Muscle layer of duodenum (tissue), 2 donors: ENCODE data around the gene C11orf65.

Experiments used
- H3K27ac ChIP-seq: one replicate; pipeline ENCODE4 v1.7.0; 2013; ENCODE audit warnings: mild to moderate bottlenecking, low read length
- H3K27me3 ChIP-seq: one replicate; pipeline ENCODE4 v1.7.0; 2013; ENCODE audit warnings: low read depth, mild to moderate bottlenecking, control low read depth, low read length
- H3K36me3 ChIP-seq, 2 donors: one replicate each; pipeline ENCODE4 v1.7.0; 2013; ENCODE audit warnings: low read length in 2 of 2, control low read depth in 1 of 2, mild to moderate bottlenecking in 1 of 2; ENCODE audit not compliant: insufficient read depth in 2 of 2, control insufficient read depth in 1 of 2
- H3K4me1 ChIP-seq, 2 donors: one replicate each; pipeline ENCODE4 v1.7.0; 2013; ENCODE audit warnings: low read length in 2 of 2, mild to moderate bottlenecking in 2 of 2, control low read depth in 1 of 2, moderate library complexity in 1 of 2; ENCODE audit not compliant: insufficient read depth in 2 of 2, control insufficient read depth in 1 of 2
- H3K4me3 ChIP-seq, 2 donors: one replicate each; pipeline ENCODE4 v1.7.0; 2013; ENCODE audit warnings: low read length in 2 of 2, low read depth in 1 of 2, mild to moderate bottlenecking in 1 of 2
- H3K9me3 ChIP-seq, 2 donors: one replicate each; pipeline ENCODE4 v1.7.0; 2013; ENCODE audit warnings: low read length in 2 of 2, control low read depth in 1 of 2, mild to moderate bottlenecking in 1 of 2; ENCODE audit not compliant: control insufficient read depth in 1 of 2
- donor health status: healthy.

C11orf65 gene

GRCh38 chr11:108467091-108467823 is at the start of gene C11orf65:
Gene C11orf65, minus strand, starts transcription at chr11:108467529. Its CDS starts 5,970 bp downstream, at chr11:108461559.
- Histone ChIP-seq H3K9me3 (no peaks in the 10 kb centered on the region), H3K27ac (peak within 1 kb of the TSS; percentile 100), H3K27me3 (no peaks in the 10 kb centered on the region), H3K4me1 (peaks cover 0 to 4% of the 10 kb centered on the region in 2 donors), H3K4me3 (peak within 1 kb of the TSS; percentile 77 to 95), H3K36me3 (peaks cover 0 to 6% of the 10 kb centered on the region in 2 donors)

DNA sequence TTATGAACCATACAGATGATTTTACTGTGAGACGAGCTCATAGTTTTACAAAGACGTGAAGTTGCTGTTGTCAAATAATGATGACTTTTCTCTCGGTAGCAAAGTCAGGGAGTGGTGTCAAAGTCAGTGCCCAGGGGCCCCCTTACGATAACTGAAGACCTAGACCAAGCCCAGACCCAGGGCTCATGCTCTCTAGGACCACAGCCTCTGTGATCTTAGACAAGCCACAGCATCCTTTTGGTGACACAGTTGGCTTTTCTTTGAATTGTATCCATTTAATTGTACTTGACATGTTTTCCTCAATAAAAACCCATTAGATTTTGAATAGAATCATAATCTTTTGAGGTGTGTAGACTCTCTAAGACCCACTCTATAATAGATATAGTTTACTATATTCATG is 48.8 kb upstream of the C11orf65 start:
- Histone ChIP-seq H3K27ac (no peak overlapping the region), H3K4me1 (no peaks in the 10 kb centered on the region), H3K27me3 (no peaks in the 10 kb centered on the region), H3K9me3 (no peaks in the 10 kb centered on the region), H3K4me3 (no peak overlapping the region), H3K36me3 (peaks cover 0 to 6% of the 10 kb centered on the region in 2 donors)

DNA sequence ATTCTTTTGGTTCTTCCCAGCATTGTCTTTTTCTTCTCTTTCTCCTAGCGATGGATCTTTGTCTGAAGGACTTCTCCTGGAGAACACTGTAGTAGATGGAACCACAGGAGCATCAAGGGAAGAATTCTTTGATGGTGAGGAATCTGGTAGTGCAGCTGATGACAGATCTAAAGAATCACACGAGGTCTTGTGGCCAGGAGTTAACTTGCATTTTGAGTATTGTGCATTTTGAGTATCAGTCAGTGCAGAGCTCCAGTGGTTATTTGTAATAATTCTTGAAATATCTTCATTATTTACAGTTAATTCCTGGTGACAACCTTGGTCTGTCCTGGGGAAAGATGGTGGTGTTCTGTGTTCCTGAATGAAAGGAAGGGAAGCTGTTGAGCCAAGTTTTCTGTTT is 45.4 kb upstream of the C11orf65 start:
- no peaks in the 10 kb centered on the region for H3K27me3 ChIP-seq

DNA sequence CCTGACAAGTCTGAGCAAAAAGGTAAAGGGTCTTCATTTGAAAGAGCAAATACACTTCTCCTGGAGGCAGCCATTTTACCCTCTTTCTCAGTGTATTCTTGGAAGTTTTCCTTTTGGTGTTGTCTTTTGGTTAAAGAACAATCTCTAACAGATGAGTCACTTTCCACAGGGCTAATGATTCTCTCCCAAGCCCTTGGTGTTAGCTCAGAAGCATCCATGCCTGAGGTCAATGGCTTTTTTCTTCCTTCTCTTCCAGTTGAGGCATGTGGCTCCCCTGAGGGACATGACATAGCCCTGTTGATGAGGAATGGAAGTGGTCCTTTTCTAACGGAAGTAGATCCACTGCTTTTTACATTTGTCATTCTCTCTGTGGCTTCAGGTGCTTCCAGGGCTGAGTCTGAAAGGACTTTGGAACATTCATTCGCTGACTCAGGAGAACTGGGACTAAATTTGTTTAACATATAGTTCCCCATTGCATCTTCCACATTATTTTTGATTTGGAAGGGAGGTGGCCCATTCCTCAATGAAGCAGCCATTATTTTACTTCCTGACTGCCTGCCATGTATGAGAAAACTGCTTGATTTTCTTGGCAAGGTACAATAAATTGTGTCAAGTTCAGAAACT is 44.6 kb upstream of the C11orf65 start:
- H3K36me3 ChIP-seq: peaks cover 0 to 6% of the 10 kb centered on the region in 2 donors
- no peaks in the 10 kb centered on the region for H3K4me1 ChIP-seq
- no peaks in the 10 kb centered on the region for H3K9me3 ChIP-seq
- H3K27me3 ChIP-seq: no peaks in the 10 kb centered on the region
- no peak overlapping the region for H3K27ac ChIP-seq
- H3K4me3 ChIP-seq: no peak overlapping the region

More for the DNA sequence above, 45.4 kb upstream of the C11orf65 start:
- Histone ChIP-seq H3K36me3 (peaks cover 0 to 6% of the 10 kb centered on the region in 2 donors), H3K4me1 (no peaks in the 10 kb centered on the region), H3K4me3 (no peak overlapping the region), H3K9me3 (no peaks in the 10 kb centered on the region), H3K27ac (no peak overlapping the region)

GRCh38 chr11:108508653-108509593 is 41.6 kb upstream of the C11orf65 start:
- H3K4me3 ChIP-seq: no peak overlapping the region
- H3K36me3 ChIP-seq: peaks cover 0 to 6% of the 10 kb centered on the region in 2 donors
- H3K9me3 ChIP-seq: no peaks in the 10 kb centered on the region
- H3K27ac ChIP-seq: no peak overlapping the region
- no peaks in the 10 kb centered on the region for H3K27me3 ChIP-seq
- no peaks in the 10 kb centered on the region for H3K4me1 ChIP-seq

DNA sequence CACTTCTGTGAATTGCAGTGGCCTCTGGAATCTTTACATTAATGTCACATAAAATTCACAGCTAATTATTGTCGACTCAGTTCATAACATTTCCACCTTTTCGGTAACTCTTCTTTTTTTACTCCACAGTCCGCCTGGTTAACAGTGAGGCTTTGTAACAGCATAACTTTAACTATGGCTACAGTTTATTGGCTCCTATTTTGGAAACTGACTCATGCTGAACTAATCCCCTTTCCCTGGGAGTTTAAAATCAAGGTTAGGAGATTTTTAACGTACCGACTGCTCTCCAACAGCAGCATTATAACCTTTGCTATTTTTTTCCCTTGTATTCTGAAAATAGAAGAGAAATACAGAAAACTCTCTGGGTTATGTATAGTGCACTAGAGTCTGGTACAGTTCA is 34.1 kb upstream of the C11orf65 start:
- Histone ChIP-seq H3K27ac (no peak overlapping the region), H3K36me3 (no peaks in the 10 kb centered on the region), H3K4me1 (peaks cover 0 to 8% of the 10 kb centered on the region in 2 donors), H3K27me3 (no peaks in the 10 kb centered on the region), H3K9me3 (no peaks in the 10 kb centered on the region), H3K4me3 (no peak overlapping the region)

GRCh38 chr11:108500721-108501120 is 33.4 kb upstream of the C11orf65 start:
- no peaks in the 10 kb centered on the region for H3K9me3 ChIP-seq
- no peaks in the 10 kb centered on the region for H3K36me3 ChIP-seq
- H3K27me3 ChIP-seq: no peaks in the 10 kb centered on the region
- H3K27ac ChIP-seq: no peak overlapping the region
- no peak overlapping the region for H3K4me3 ChIP-seq
- H3K4me1 ChIP-seq: peaks cover 0 to 8% of the 10 kb centered on the region in 2 donors

DNA sequence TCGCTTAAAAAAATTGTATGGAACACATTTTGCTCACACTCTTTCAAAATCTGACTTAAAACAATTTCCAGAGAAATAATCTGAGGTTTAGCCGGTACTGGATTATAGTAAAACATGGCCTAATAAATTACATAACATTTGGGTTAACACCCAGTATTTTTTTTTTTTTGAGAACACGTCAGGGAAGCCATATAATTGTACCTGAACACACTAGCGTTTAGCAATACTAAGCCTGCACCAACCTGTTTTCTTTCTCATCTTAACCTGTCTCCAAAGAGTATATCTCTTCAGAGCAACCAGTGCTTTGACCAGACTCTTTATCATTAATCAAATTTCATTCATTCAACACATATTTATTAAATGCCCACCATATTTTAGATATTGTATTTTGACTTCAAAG is 32.8 kb upstream of the C11orf65 start:
- no peaks in the 10 kb centered on the region for H3K27me3 ChIP-seq
- H3K4me3 ChIP-seq: no peak overlapping the region
- H3K36me3 ChIP-seq: no peaks in the 10 kb centered on the region
- H3K4me1 ChIP-seq: peaks cover 0 to 8% of the 10 kb centered on the region in 2 donors
- no peaks in the 10 kb centered on the region for H3K9me3 ChIP-seq
- H3K27ac ChIP-seq: no peak overlapping the region

GRCh38 chr11:108498816-108499408 is 31.6 kb upstream of the C11orf65 start:
- H3K9me3 ChIP-seq: no peaks in the 10 kb centered on the region
- H3K4me1 ChIP-seq: peaks cover 6 to 8% of the 10 kb centered on the region in 2 donors
- H3K4me3 ChIP-seq: peak overlapping the region; percentile 81 to 82

DNA sequence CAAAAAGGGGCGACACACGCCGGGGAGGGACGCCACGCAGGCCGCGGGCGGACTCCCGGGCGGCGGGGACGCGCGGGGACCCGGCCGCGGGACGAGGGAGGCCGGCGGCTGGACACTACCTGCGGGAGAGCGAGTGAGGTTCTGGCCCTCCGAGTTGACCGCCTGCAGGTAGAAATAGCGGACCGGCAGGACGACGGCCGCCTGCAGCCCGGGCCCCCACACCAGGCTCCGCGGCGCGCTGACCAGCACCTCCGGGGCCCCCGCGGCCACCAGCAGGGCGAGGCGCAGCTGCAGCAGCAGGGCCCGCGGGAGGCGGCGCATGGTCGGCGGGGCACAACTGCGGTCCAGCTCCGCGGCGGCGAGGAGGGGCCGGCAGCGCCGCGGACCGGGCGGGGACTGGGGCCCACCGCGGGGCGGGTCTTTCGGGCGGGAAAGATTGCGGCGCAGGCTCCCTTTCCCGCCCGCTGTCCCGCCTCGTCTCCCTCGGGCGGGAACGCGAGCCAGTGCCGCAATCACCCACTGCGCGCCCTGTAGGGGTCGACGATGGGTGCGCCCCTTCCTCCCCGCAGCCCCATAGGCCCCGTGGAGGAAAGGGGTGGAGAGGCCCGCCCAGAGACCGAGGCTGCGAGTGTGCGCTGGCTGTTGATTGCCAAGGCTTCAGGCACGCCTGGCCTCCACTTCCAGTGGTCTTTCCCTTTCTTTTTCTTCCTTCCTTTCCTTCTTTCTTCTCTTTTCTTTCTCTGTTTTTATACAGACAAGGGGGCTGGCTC is 30.9 kb upstream of the C11orf65 start, which contains the start of gene POGLUT3:
Gene POGLUT3 (minus strand): TSS at position 339 of the 770 bp plus-strand sequence. CDS start 18 bp downstream, at position 321.
- peaks cover 6 to 8% of the 10 kb centered on the region in 2 donors for H3K4me1 ChIP-seq
- H3K9me3 ChIP-seq: no peaks in the 10 kb centered on the region
- H3K27ac ChIP-seq: peak within 1 kb of the TSS; percentile 99
- H3K36me3 ChIP-seq: no peaks in the 10 kb centered on the region
- H3K4me3 ChIP-seq: peak within 1 kb of the TSS; percentile 81 to 82
- no peaks in the 10 kb centered on the region for H3K27me3 ChIP-seq

More at GRCh38 chr11:108498816-108499408, 31.6 kb upstream of the C11orf65 start:
- no peaks in the 10 kb centered on the region for H3K27me3 ChIP-seq
- H3K36me3 ChIP-seq: no peaks in the 10 kb centered on the region
- H3K27ac ChIP-seq: peak overlapping the region; percentile 99
